ENCODE measurements around the gene GLRX3.
A peak's percentile ranks its signal among the peaks of the same experiment; 100 is the strongest.
"Not testable (repeated sequence)": the region's sequence is repeated elsewhere in the genome, so short reads cannot be mapped to it uniquely, and the experiment has no call there.

Gene GLRX3

DNA sequence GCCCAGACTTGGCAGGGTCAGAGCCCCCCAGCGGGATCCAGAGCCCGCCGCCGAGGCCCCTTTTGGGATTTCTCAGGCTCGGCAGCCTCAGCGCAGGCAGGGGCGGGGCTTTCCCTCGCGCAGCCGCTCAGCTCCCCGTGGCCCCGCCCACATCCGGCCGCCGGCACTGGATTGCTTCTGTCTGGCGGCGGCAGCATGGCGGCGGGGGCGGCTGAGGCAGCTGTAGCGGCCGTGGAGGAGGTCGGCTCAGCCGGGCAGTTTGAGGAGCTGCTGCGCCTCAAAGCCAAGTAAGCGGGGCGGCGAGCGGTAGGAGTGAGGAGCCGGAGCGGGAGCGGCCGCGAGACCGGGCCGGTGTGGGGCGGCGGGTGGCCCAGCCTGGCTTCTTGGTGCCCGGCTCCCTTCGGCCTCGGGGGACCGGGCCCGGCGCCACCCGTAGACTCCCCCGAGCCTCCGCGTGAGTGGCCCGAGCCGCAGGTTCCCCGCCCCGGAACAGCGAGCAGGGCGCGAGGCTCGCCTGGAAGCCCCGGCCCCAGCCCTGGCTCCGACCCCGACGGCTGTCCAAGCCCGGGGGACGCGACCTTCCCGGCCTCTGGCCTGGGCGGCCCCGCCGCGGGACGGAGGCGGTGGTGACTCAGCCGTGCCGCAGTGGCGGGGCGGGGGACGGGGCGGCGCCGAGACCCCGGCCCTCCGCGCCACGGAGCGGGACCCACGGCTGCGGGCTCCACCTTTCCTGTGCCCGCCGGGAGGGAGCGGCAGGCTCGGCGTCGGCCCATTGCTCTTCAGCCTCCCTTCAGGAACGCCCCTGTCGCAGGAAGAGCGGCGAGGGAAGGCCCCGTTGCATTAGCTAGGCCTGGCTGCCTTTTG lies at the start of gene GLRX3:
GLRX3 (plus strand) TSS at position 166 of the 864 bp plus-strand sequence; CDS start at position 196, 30 bp downstream.
- DNase-seq, result peak; percentile 76

DNA sequence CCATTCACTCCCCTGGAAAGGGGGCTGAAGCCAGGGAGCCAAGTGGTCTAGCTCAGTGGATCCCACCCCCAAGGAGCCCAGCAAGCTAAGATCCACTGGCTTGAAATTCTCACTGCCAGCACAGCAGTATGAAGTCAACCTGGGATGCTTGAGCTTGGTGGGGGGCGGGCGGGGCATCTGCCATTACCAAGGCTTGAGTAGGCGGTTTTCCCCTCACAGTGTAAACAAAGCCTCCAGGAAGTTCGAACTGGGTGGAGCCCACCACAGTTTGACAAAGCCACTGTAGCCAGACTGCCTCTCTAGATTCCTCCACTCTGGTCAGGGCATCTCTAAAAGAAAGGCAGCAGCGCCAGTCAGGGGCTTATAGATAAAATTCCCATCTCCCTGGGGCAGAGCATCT lies 45.6 kb upstream of the GLRX3 start:
- not testable (repeated sequence) for DNase-seq

DNA sequence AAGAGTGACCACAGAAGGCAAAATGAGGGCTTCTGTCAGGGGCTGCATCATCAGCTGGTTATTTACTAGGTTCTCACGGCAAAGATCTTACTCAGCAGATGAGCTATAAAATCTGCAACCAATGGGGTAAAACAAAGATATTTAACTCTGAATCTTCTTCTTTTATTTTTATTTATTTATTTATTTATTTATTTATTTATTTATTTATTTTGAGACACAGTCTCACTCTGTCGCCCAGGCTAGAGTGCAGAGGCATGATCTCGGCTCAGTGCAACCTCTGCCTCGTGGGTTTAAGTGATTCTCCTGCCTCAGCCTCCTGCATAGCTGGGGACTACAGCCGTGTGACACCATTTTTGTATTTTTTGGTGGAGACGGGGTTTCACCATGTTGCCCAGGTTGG lies 36.8 kb upstream of the GLRX3 start:
- DNase-seq, result no peak

DNA sequence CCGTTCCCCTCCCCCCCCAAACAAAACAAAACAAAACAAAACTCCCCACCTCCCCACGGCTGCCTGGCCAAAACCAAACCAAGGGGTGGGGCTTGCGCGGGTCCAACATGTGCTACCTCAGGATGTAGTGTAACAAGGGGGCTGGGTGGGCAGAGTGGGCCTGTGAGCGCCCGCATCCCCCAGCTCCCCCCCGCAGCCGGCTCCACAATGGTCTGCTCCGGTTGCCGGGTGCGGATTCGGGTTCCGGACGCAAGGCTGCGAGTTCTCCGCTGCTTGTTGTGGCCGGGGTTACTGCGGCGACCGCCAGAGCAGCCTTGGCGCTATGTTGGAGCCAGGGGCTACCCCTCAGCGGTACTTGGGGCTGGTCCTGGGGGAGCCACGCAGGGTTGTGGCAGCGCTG lies 30.5 kb upstream of the GLRX3 start:
- no peak for DNase-seq

DNA sequence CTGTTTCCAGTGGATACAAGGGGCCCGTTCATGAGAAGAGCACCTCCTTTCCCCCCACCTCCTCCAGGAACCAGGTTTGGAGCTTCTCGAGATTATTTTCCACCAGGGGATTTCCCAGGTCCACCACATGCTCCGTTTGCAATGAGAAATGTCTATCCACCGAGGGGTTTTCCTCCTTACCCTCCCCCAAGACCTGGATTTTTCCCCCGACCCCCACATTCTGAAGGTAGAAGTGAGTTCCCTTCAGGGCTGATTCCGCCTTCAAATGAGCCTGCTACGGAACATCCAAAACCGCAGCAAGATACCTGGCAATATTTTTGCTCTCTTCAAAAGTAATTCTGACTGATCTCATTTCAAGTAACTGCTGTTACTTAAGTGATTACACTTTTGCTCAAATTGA lies 28.0 kb upstream of the GLRX3 start:
- not testable (repeated sequence) for DNase-seq

DNA sequence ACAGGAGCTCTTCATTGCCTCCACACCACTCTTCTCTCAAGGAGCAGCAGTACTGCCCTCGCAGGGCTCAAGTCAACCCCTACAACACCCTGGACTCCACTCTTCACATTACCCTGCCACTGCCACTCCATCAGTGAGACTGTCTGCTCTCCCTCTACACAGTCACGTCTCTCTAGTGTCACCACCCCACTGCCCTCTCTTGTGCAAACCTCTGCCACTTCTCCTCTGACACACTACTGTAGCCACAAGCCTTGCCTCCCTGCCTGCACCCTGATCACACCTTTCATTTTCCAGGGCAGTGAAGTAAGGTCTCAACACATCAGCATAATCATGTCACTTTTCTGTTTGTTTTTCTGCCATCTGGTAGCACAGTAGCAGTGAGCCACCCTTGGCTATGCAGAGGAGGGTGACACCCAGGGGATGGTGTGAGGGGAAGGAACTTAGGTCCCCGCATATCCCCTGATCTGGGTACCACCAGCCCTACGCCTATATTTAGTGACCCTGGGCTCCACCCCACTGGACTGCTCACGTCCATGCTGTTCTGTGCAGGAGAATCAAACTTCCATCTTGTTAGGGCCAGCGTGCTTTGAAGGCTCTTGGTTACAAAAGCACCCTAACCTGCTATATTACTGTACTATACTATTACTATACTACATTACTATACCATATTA lies 27.1 kb upstream of the GLRX3 start:
- DNase-seq, result no peak

DNA sequence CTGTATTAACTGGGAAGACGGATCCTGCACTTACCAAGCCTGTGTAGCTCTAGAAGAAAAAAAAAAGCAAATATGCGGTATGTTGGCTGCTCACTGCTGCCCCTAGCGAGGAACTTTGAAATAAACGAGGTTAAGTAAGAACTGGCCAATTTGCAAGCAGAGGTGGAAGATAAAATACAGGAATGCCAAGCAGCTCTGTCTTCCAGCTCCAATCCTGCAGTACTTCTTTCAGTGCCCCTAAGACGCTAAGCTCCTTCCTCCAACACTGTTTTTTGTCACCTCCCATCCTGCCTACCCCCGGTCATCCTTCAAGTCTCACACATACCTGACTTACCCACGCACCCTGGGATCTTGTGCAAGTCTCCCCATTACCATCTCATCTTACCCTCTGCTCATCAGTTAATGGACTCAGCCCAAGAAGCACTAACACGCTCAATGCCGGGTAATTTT lies 26.4 kb upstream of the GLRX3 start:
- DNase-seq, result peak; percentile 72

DNA sequence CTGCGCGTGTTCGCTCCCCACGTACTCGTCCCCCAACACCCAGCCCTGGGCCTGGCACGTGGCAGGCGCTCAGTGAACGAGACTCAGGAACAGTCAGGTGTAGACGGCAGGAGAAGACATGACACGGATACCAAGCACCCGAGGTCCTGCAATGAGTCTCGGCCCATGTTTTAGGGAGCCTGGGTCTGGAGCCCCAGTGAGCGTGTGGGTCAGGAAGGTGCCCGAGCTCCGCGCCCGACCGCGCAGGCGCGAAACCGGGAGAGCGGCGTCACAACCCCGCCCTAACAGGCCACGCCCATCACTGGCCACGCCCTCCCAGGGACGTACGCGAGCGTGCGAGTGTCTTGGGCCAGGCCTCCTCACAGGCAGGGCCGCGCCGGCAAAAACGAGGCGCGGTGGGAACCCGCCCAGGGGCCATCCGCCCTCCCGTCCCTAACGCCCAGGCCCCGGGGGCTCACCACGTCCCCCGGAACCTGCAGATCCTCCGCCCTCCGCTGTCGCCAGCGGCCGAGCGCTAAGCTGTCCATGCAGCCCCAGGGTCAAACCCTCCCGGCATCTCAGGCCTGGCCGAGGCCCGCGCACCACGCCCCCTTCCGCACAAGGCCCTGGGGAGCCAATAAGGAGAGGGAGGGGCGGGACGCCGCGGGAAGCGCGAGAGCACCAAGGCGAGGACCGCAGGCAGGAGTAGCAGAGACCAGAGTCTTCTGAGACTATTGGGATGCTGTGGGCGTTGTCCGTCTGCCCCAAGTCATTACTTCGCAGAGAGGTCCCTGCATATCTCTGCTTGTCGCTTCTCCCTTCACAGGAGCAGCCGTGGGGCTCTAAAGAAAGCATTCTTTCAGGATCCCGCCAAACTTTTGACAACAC lies 25.7 kb upstream of the GLRX3 start, which contains the start of gene C10orf143:
C10orf143 (minus strand) TSS at position 585 of the 867 bp plus-strand sequence; CDS start at position 527, 58 bp downstream.
- peak; percentile 91 for DNase-seq

DNA sequence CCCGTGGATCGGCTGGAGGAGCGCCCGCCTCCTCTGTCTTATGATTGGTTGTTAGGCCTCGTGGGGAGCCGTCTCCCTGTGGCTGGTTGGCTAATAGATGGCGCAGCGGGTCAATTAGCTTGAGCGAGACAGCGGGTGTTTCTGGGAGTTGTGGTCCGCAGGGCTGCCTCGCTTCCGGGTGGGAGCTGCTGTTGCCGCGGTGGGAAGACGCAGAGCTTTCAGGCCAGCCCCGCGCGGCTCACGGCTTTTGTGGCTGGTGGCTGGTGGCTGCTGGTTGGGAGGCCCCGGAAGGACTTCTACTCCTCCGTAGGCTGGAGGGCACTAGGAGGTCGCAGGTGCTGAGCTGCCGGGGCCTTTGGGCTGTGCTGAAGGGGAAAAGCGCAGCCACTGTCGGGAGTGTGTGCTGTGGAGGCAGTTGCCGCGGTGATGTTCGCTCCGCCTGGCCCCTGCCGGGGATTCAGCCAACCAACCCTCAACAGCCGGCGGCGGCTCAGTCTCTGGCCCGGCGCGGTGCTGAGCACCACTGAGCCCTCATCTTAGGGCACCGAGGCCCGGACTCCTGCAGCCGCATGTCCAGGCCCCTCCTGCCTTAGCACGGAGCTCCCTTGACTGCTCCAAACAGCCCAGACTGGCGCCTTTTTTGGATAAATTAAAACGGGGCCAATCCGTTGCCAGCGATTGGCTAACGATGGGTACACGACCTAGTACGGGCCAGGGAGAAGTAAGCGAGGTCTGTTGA lies 24.9 kb upstream of the GLRX3 start:
- peak; percentile 95 for DNase-seq

DNA sequence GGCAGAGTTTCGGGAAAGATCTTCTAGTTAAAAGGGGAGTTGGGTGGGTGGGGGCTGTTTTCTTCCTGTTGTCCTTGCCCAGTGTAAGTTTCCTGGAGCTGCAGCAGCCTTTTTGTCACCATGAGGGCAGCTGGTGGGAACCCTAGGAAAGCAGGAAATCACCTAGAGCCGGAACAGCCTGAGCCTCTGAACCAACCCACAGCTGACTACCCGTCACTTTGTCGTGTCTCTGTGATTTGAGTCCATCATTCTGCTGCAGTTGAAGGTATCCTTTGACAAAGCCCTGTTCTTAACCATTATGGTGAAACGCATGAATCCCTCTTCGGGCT lies 24.4 kb upstream of the GLRX3 start:
- no peak for DNase-seq

DNA sequence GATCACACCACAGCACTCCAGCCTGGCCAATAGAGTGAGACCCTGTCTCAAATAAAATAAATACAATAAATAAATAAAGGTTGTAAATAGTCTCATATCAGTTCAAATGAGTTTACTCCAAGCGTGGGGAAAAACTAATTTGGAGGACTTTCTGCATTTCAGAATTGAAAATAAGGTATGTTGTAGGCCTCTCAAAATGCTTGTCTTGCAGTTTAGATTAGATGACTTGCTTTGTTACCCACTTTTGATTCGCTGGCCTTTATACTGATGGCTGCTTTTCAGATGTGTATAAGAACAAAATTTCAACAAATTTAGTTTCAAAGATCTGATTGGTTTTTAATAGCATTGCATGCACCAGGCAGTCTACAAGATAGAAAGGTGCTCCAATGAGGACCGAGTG lies 23.4 kb upstream of the GLRX3 start:
- no peak for DNase-seq

DNA sequence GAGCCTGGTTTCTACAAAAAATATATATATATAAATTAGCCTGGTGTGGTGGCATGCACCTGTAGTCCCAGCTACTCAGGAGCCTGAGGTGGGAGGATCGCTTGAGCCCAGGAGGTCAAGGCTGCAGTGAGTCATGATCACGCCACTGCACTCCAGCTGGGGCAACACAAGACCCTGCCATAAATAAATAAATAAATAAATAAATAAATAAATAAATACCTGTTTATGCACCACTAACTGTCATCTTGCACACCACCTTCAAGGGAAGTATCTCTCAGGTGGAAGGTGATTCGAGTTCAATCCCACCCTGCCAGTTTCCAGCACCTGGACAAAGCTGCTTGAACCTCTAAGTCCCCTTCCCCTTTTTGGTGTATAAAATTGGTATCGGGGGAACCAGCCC lies 19.2 kb upstream of the GLRX3 start:
- not testable (repeated sequence) for DNase-seq

DNA sequence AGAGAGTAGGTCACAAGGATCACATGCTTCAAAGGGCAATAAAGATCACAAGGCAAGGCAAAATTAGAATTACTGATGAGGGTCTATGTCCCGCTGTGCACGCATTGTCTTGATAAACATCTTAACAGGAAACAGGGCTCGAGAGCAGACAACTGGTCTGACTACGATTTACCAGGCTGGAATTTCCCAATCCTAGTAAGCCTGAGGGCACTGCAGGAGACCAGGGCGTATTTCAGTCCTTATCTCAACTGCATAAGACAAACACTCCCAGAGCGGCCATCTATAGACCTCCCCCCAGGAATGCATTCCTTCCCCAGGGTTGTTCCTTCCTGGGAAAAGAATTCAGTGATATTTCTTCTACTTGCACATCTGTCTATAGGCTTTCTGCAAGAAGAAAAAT lies 18.7 kb upstream of the GLRX3 start:
- not testable (repeated sequence) for DNase-seq

DNA sequence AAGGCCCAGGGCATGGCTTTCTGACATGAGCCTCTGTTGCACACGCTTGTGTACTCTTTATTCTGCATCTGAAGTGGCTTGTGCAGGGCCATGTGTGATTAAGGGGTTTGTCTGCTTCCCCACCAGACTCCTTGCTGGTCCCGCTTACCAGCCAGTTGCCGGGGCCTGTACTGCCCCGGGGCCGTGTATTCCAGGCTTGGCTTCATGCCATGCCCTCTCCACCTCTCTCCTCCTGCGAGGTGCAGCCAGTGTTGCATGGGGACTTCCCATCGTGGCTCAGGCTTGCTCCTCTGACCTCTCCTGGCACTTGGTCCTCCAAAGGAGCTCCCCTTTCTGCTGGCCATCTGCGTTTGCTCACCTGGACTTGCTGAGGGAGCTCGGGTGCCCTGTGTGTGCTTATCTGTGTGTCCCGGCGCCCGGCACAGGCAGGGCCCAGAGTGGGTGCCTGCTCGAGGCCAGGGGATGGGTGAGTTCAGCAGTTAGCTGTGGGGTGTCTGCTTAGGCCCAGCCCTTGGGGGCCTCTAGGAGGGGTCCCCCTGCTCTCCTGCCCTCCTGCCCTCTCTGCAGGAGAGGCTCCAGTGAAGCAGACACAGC lies 14.6 kb upstream of the GLRX3 start:
- no peak for DNase-seq

DNA sequence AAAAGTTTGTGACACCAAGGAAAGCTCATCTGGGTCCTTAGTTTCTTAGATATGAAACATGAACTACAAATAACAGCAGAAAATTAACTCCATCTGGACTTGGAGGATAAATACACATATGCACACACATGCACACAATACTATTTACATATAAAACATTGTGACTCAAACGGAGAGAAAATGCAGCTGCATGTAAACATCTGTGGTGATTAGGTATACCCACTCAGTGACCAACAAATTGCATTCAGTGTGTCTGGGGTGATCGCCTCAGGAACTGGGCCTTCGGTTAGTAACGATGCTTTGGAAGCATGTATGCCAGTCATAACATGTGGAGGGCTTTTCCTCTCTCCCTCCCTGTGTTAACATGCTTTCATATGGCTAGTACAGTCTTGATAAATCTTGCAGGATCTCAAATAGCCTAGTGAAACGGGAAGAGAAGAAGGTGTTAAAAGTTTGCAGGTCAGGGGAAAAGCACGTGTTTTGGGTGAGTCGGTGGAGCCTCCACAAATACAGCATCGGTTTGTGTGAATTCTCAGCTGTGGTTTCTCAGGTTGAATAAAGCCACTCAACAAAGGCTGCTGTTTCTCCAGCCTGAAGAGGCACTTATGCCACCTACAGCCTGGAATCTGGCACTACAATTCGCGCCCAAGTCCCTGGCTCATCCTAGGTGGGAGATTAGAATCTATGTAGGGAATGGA lies 8.7 kb upstream of the GLRX3 start:
- peak; percentile 65 for DNase-seq

DNA sequence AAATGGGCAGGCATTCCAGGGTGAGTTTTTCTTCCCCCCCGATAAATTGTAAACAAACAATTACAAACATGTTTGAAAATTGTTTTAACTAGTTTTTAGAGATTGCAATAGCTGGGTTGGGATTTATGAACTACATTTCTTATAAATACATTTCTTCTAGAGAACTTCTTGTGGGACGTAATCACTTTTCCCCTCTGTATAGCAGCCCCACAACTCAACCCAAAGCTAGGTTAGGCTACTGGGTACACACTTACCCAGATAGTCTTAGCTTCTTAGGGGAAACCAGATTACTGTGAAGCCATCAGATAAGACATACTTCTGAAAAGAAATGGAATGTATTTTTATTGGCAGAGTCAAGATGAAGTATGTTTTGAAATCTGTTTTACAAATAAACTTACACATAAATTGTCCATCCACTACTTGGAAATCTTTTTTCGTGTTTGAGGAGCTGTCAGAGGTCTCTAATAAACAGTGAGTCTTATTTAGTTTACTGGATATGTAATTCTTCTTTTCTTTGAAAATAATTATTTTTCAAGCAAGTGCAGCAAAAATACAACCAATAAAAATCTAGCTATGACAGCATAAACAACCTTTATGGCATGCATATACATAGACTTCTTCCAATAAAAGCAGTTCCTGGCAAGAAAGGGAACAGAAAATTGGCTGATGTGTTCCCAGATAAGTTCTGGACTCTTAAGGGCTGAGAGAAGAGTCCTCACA lies 8.0 kb upstream of the GLRX3 start:
- no peak for DNase-seq

DNA sequence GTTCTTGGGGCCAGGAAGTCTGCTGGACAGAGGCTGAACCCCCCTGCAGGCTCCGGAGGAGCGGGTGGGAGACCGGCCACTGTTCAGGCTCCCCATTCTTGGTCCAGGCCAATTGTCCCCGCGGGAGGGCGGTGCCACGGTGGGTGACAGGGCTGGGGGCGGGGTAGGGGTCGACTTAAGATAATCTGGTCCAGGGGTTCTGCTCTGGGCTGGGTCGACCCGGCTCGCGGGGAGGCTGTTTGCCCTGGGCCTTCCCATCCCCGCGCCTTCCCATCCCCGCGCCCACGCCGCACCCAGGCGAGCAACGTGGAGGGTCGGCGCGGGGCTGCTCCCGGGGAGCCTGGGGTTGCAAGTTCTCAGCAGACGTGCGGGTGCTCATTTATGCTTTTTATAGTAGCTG lies 7.3 kb upstream of the GLRX3 start:
- no peak for DNase-seq

DNA sequence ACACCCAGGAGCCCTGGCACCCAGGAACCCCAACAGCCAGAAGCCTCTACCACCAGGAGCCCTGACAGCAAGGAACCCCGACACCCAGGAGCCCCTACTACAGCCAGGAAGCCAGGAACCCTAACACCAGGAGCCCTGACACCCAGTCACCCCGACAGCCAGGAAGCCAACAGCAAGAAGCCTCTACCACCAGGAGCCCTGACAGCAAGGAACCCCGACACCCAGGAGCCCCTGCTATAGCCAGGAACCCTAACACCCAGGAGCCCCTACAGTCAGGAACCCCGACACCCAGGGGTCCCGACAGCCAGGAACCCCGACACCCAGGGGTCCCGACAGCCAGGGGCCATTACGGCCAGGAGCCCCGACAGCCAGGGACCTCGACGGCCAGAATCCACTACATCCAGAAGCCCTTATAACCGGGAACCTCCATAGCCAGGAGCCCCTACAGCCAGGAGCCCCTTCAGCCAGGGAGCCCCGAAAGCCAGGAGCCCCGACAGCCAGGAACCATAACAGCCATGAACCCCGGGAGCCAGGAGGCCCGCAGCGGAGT lies 440 bp upstream of the GLRX3 start:
- DNase-seq, result no peak

DNA sequence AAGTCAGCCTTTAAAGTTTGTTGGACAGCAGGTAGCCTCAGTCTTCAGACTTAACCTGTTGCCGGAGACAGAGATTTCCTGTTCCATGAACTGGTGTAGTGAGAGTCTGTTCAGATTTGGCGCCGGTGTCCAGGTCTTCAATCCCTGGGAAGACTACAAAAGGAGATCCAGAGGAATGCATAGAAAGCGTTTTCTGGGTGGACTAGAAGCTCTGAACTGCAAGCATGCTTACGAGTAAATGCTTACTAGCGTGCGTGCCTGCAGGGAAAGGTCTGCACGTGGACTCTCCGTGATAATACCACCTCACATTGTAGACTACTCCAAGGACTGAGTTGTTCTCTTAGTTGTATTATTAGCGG lies 878 bp downstream of the GLRX3 start:
- no peak for DNase-seq

DNA sequence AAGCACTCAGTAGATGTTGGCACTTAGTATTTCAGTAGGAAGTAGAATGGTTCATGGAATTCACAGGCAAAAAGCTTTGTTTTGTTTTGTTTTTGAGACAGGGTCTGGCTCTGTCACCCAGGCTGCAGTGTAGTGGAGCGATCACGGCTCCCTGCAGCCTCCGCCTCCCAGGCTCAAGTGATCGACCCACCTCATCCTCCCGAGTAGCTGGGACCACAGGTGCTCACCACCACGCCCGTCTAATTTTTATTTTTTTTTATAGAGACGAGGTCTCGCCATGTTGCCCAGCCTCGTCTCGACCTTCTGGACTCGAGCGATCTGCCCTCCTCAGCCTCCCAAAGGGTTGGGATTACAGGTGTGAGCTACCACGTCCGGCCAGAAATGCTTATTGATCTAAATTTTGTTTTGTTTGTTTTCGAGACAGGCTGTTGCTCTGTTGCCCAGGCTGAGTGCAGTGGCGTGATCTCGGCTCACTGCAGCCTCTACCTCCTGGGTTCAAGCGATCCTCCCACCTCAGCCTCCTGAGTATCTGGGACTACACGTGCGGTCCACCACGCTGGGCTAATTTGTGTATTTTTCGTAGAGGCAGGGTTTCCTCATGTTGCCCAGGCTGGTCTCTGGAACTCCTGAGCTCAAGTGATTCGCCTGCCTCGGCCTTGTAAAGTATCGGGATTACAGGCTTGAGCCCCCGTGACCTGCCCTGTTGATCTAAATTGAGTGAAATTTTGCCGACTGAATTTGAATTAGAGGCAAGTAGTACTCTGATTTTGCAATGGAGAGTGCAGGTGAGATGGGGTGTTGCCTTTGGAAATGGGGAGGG lies 1.7 kb downstream of the GLRX3 start:
- DNase-seq, result no peak

Data from NCI-H345 (cell line).